ENCODE measurements around the gene IL1F10. TPM values are rescaled to one million over a fixed set of nuclear protein-coding genes. Genes with fewer than 3 reads are reported as not detected.

Gene IL1F10
- total RNA-seq, 1 donor from 2014 or later, result not detected

- no peak for FAIRE-seq
- Histone ChIP-seq H3K4me3 (ENCODE audit: low read depth, low read length) (no peak overlapping the region), H3K27me3 (ENCODE audit: control insufficient read depth, insufficient read depth, low read length) (no peaks in the 10 kb centered on the region), H3K36me3 (ENCODE audit: control insufficient read depth, insufficient read depth, low read length) (no peaks in the 10 kb centered on the region)
- no peak for DNase-seq (ENCODE audit: low read depth)
- TF ChIP-seq CTCF (IDR thresholded peaks at IDR 0.05; ENCODE audit: insufficient read depth, low read length, severe bottlenecking), result no peak
These were observed 28.1 kb upstream of the IL1F10 start for GRCh38 chr2:113039719-113040118.

- Histone ChIP-seq H3K36me3 (ENCODE audit: control insufficient read depth, insufficient read depth, low read length) (no peaks in the 10 kb centered on the region), H3K4me3 (ENCODE audit: low read depth, low read length) (no peak overlapping the region), H3K27me3 (ENCODE audit: control insufficient read depth, insufficient read depth, low read length) (no peaks in the 10 kb centered on the region)
- peak; percentile 59 for DNase-seq (ENCODE audit: low read depth)
- TF ChIP-seq CTCF (IDR thresholded peaks at IDR 0.05; ENCODE audit: insufficient read depth, low read length, severe bottlenecking), result peak; percentile 77
- FAIRE-seq, result peak; percentile 88
These were observed 25.9 kb upstream of the IL1F10 start for GRCh38 chr2:113041871-113042270.

- no peaks in the 10 kb centered on the region for H3K27me3 ChIP-seq (ENCODE audit: control insufficient read depth, insufficient read depth, low read length)
- no peak overlapping the region for H3K4me3 ChIP-seq (ENCODE audit: low read depth, low read length)
- DNase-seq (ENCODE audit: low read depth) (no peak), FAIRE-seq (no peak)
- no peak for TF ChIP-seq CTCF (IDR thresholded peaks at IDR 0.05; ENCODE audit: insufficient read depth, low read length, severe bottlenecking)
- no peaks in the 10 kb centered on the region for H3K36me3 ChIP-seq (ENCODE audit: control insufficient read depth, insufficient read depth, low read length)
These were observed 21.3 kb upstream of the IL1F10 start for GRCh38 chr2:113046465-113046864.

- Histone ChIP-seq H3K27me3 (ENCODE audit: control insufficient read depth, insufficient read depth, low read length) (no peaks in the 10 kb centered on the region), H3K36me3 (ENCODE audit: control insufficient read depth, insufficient read depth, low read length) (no peaks in the 10 kb centered on the region), H3K4me3 (ENCODE audit: low read depth, low read length) (no peak overlapping the region)
- DNase-seq (ENCODE audit: low read depth), result no peak
- no peak for FAIRE-seq
- no peak for TF ChIP-seq CTCF (IDR thresholded peaks at IDR 0.05; ENCODE audit: insufficient read depth, low read length, severe bottlenecking)
These were observed 16.6 kb upstream of the IL1F10 start for GRCh38 chr2:113050921-113051895.

- H3K36me3 ChIP-seq (ENCODE audit: control insufficient read depth, insufficient read depth, low read length), result no peaks in the 10 kb centered on the region
- FAIRE-seq (no peak), DNase-seq (ENCODE audit: low read depth) (no peak)
- H3K4me3 ChIP-seq (ENCODE audit: low read depth, low read length), result no peak within 1 kb of the TSS
- no peaks in the 10 kb centered on the region for H3K27me3 ChIP-seq (ENCODE audit: control insufficient read depth, insufficient read depth, low read length)
- no peak for TF ChIP-seq CTCF (IDR thresholded peaks at IDR 0.05; ENCODE audit: insufficient read depth, low read length, severe bottlenecking)
These were observed 15.3 kb upstream of the IL1F10 start, which contains the start of gene IL36B for GRCh38 chr2:113052396-113052917. Gene IL36B, minus strand, starts transcription at chr2:113052867.
